ENCODE results near the gene FMN1.

GRCh38 chr15:32943711-32944110, 250.8 kb downstream of the FMN1 start:
- no peak for TF ChIP-seq CTCF (conservative IDR thresholded peaks at IDR 0.05; ENCODE audit: low read depth, low read length)
- no peak for TF ChIP-seq EZH2 (IDR thresholded peaks at IDR 0.05; ENCODE audit: borderline replicate concordance, low read depth, low read length, poor library complexity, severe bottlenecking)

Measured in A673 (cell line).